Fibroblast of peridontal ligament (primary cell): ENCODE measurements around the gene LONP1.
"Not testable (repeated sequence)": the region's sequence is repeated elsewhere in the genome, so short reads cannot be mapped to it uniquely, and the experiment has no call there.

ENCODE experiments used
- DNase-seq: peaks from one replicate; pipeline ENCODE4 v3.0.0-alpha.2; 2010; ENCODE audit errors: extremely low read depth

The LONP1 gene

GRCh38 chr19:5711025-5711424 is 8.9 kb downstream of the LONP1 start:
- no peak for DNase-seq

GRCh38 chr19:5707576-5708575 is 12.1 kb downstream of the LONP1 start:
- DNase-seq: no peak

- no peak for DNase-seq
Measured at GRCh38 chr19:5706876-5707573, 12.9 kb downstream of the LONP1 start.

GRCh38 chr19:5705552-5705951 is 14.4 kb downstream of the LONP1 start:
- DNase-seq: no peak

GRCh38 chr19:5703819-5704818 is 15.8 kb downstream of the LONP1 start:
- DNase-seq: no peak

DNA sequence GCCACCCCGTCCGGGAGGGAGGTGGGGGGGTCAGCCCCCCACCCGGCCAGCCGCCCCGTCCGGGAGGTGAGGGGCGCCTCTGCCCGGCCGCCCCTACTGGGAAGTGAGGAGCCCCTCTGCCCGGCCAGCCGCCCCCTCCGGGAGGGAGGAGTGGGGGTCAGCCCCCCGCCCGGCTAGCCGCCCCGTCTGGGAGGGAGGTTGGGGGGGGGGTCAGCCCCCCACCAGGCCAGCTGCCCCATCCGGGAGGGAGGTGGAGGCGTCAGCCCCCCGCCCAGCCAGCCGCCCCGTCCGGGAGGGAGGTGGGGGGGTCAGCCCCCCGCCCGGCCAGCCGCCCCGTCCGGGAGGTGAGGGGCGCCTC is 17.9 kb downstream of the LONP1 start:
- DNase-seq: not testable (repeated sequence)

GRCh38 chr19:5700455-5701092 is 19.4 kb downstream of the LONP1 start:
- no peak for DNase-seq

DNA sequence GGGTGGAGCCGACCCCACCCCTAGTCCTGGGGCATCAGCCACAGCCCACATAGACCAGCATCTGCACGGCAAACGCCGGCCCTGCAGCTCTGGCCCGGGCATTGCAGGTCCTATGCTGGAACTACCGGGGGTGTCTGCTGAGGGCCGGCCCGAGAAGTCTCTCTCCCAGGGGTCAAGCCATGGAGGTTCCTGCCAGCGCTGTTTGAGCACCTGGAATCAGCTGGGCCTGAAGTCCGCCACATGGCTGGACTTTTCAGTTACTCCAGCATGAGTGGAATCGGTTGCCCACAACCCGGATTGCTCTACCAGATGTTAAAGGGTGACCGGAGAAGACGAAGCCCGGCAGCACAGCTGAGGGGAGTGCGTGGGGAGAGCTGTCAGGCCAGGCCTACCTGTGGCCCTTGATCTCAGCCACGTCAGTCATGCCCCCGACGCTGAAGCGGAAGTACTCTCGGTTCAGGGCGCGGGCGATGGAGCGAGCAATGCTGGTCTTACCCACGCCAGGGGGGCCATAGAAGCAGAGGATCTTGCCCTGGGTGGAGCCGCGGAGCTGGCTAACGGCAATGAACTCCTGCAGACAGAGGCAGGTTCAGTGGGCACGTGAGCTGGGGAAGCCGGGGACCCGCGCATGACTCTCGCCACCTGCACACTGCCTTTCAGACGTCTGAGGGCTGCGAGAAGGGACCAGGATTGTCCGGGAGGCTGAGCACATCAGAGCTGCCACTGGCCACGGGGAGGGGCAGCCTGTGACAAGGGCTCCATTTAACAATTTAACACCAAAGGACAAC is 21.1 kb downstream of the LONP1 start:
- DNase-seq: no peak

DNA sequence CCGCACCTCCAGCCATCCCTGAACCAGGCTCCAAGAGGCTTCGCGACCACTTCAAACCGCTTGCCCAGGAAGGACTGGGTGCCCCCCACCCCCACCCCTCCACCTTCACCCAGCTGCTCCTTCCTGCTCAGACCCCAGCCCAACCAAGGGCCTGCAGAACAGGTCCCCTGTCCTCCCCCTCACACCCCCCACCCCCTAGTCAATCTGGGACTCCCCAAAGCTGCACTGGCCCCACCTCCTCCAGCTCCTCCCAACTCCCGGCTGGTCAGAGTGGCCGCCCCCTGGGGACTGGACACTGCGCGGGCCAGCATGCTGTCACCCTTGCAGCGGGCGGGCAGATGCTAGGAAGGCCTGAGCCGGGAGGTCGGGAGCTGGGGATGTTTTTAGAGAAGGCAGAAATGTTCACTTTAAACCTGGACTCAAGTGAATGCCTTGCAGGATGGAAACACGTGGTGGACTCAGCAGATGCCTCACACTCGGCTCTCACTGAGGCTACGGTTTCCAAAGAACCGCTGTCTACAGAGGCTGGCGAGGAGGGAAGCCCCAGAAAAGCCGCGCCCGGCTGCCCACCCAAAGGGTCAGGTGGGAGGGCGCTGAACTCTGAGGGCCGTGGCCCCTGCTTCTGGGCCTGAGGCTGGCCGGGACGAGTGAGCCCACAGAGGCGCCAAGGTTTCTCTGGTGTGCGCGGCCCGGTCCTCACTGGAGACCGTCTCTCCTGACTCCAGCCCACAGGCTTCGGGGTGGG is 21.9 kb downstream of the LONP1 start:
- DNase-seq: no peak

GRCh38 chr19:5697022-5697889 is 22.7 kb downstream of the LONP1 start:
- DNase-seq: no peak

DNA sequence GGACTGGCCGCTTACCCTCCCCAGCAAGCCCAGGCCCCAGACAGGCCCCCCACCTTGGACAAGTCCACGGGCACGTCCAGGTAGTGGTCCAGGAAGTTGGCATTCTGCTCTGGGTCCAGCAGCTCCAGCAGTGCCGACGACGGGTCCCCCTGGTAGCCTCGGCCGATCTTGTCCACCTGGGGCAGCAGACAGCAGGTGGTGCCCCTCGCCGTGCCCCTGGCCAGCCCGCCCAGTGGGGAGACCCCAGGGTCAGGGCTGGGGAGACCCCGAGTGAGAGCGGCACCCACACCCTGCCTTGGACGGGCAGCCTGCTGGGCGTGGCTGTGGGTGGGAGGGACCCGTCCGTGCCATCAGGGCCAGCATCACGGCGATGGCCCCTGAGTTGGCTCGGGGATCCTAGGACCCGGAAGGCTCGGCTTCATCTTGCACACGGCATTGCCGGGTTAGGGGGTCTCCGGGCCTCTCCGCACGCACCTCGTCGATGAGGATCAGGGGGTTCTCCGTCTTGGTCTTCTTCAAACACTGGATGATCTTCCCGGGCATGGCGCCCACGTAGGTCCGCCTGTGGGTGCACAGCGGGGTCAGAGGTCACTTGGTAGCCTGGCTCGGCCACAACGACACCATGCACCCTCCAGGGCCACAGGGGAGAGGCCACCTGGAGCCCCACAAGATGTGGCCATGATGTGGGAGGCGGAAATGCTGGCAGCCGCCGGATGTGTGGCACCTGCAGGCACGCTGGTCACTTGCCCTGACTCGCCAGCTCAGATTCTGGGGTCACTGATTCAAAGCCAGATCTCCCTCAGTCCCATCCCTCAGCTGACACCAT is 23.5 kb downstream of the LONP1 start:
- DNase-seq: no peak

GRCh38 chr19:5695649-5696195 is 24.2 kb downstream of the LONP1 start:
- DNase-seq: no peak

DNA sequence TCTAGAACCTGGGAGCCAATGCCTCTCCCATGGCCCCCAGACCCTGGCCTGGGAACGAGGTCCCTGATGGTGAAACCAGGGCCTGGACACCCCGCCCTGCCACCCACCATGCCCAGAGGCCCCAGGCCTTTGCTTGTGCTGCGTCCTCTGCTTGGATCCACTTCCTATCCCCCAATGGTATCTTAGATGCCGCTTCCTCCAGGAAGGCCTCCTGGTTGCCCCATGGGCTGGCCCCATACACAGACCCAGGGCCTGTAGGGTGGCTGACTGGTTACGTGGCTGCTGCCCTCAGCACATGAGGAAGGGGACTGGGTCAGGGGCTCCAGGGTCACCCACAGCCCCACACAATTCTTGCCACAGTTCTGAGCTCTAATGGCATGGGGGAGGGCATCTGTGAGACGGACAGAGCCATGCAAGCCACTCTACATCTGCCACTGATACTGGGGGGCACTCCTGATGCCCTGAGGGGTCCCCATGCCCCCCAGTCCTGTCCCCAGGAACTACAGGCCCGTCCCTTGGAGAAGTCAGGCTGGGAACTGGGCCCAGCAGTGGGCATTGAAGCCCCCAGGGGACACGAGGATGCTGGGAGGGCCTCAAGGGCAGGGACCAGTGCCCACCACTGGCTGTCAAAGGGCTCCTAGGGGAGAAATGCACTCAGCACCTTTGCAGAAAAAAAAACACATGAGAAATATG is 24.8 kb downstream of the LONP1 start:
- no peak for DNase-seq

DNA sequence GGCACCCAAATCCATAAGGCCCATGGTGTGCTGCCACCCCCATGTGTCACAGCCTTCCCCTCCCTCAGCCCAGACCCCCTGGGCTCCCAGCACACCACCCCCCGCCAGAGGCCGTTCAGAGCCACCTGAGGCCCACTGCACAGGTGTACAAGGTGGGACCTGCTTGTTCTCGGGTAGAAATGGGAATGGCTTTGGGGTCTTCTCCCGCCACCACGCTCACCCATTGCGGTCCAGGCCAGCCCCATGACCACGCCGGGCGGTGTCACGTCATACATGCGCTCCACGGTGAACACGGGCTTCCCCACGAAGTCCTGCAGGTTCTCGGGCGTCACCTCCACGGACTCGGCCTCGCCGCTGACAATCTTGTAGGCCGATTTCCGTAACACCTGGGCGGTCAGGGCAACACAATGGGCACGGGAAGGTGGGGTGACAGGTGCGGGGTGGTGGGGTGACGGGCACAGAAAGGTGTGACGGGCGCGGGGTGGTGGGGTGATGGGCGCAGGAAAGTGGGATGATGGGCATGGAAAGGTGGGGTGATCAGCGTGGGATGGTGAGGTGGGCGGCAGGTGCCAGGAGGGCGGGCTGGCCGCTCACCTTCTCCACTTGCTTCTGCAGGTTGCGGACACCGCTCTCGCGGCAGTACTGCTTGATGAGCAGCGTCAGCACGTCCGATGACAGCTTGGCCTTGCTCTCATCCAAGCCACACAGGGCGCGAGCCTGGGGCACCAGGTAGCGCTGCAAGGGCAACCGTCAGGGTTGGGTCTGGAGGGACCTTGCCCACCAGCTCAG is 25.6 kb downstream of the LONP1 start:
- DNase-seq: no peak

DNA sequence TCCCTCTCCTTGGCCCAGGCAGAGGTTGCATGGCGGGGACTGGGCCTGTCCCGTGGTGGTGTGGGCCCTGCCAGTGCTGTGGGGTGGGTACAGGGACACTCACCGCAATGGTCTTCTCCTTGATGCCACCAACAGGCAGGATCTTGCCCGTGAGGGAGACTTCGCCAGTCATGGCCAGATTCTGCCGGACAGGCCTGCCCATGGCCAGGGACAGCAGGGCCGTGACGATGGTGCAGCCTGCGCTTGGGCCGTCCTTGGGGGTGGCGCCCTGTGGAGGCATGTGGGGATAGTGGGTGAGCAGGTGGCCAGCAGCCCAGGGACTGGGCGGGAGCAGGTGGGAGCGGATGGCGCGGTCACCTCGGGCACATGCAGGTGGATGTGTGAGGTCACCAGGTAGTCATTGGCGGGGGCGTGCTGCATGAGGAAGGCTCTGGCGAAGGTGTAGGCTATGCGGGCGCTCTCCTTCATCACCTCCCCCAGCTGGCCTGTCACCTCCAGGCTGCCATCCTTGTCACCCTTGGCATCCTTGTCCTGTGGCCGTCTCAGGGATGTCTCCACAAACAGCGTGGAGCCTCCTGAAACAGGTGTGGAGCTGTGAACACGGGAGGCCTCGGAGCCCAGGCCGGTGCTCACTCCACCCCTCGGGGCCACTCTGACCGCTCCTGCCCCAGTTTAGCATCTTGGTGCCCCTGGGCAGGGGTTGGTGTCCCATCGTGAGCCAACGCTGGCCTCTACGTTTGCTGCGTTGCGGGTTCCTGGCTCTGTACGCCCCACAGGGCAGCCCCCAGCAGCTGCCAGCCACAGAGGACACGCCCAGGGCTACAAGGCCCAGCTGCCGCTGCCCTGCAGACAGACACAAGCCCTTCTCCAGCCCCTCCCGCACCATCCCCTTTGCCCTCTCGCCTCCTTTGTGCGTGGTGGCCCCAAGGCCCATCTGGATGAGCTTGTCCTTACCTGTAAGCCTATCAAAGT is 26.5 kb downstream of the LONP1 start:
- no peak for DNase-seq
